Mammary epithelial cell (primary cell): ENCODE measurements around the gene HINT2.

ENCODE experiments used
- EZH2 ChIP-seq: IDR thresholded peaks from 2 replicates; pipeline ENCODE4 v1.6.1; 2012; ENCODE audit warnings: low read length, inconsistent platforms, borderline replicate concordance
- TF ChIP-seq, protein P1 (sequence below), 2 donors: IDR thresholded peaks in 1 of 2; conservative IDR thresholded peaks in 1 of 2; 2 replicates each; pipeline ENCODE4 v1.5.1; 2011 to 2012; ENCODE audit warnings: inconsistent platforms in 2 of 2, low read length in 2 of 2, mild to moderate bottlenecking in 2 of 2, control low read depth in 1 of 2, low read depth in 1 of 2; ENCODE audit not compliant: insufficient read depth in 1 of 2; ENCODE audit errors: extremely low read depth in 1 of 2

- TF ChIP-seq, protein P1, sequence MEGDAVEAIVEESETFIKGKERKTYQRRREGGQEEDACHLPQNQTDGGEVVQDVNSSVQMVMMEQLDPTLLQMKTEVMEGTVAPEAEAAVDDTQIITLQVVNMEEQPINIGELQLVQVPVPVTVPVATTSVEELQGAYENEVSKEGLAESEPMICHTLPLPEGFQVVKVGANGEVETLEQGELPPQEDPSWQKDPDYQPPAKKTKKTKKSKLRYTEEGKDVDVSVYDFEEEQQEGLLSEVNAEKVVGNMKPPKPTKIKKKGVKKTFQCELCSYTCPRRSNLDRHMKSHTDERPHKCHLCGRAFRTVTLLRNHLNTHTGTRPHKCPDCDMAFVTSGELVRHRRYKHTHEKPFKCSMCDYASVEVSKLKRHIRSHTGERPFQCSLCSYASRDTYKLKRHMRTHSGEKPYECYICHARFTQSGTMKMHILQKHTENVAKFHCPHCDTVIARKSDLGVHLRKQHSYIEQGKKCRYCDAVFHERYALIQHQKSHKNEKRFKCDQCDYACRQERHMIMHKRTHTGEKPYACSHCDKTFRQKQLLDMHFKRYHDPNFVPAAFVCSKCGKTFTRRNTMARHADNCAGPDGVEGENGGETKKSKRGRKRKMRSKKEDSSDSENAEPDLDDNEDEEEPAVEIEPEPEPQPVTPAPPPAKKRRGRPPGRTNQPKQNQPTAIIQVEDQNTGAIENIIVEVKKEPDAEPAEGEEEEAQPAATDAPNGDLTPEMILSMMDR (conservative IDR thresholded peaks at IDR 0.05 in 1 of 2, IDR thresholded peaks at IDR 0.05 in 1 of 2; ENCODE audit: extremely low read depth in 1 of 2, insufficient read depth in 1 of 2, low read depth in 1 of 2, low read length in 2 of 2), result no peak
- no peak for TF ChIP-seq EZH2
These were observed 26.2 kb upstream of the HINT2 start for GRCh38 chr9:35840881-35841644.
